Duodenal mucosa (tissue), 2 donors: ENCODE results near the gene GRID2.

Experiments used
- H3K27ac ChIP-seq: one replicate; pipeline ENCODE4 v1.7.0; 2013; ENCODE audit warnings: low read depth, low read length
- H3K27me3 ChIP-seq, 2 donors: one replicate each; pipeline ENCODE4 v1.7.0; 2013; ENCODE audit warnings: low read length in 2 of 2, control low read depth in 1 of 2; ENCODE audit not compliant: insufficient read depth in 2 of 2, control insufficient read depth in 1 of 2
- H3K36me3 ChIP-seq, 2 donors: one replicate each; pipeline ENCODE4 v1.7.0; 2013; ENCODE audit warnings: low read length in 2 of 2, control low read depth in 1 of 2; ENCODE audit not compliant: insufficient read depth in 2 of 2, control insufficient read depth in 1 of 2
- H3K4me1 ChIP-seq, 2 donors: one replicate each; pipeline ENCODE4 v1.7.0; 2013; ENCODE audit warnings: low read length in 2 of 2, control low read depth in 1 of 2; ENCODE audit not compliant: insufficient read depth in 2 of 2, control insufficient read depth in 1 of 2
- H3K4me3 ChIP-seq, 2 donors: one replicate each; pipeline ENCODE4 v1.7.0; 2013; ENCODE audit warnings: low read length in 2 of 2, low read depth in 1 of 2
- H3K9ac ChIP-seq, 2 donors: one replicate each; pipeline ENCODE4 v1.7.0; 2013; ENCODE audit warnings: low read length in 2 of 2, low read depth in 1 of 2
- H3K9me3 ChIP-seq, 2 donors: one replicate each; pipeline ENCODE4 v1.7.0; 2013; ENCODE audit warnings: low read length in 2 of 2, control low read depth in 1 of 2; ENCODE audit not compliant: control insufficient read depth in 1 of 2

Gene GRID2

DNA sequence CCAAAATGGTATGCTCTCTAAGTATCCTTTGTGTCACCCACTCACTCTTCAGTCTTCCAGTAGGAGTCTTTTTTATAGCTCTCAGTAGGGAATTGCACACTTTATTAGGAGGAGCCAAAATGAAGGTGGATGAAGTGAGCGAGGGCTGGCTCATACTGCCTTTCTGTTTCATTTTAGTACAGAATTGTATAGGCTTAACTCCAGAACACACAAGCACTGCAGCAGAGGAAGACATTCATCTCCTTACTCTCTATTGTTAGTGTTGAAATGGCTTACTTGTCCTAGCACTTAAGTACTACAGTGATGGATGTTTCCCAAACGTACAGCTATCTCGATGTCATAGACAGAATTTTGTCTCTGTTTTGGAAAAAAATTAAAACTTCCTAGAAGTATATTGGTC is 1197.5 kb downstream of the GRID2 start:
- Histone ChIP-seq H3K9ac (no peak overlapping the region), H3K27me3 (no peaks in the 10 kb centered on the region), H3K4me3 (no peak overlapping the region), H3K27ac (no peak overlapping the region), H3K9me3 (no peaks in the 10 kb centered on the region), H3K36me3 (no peaks in the 10 kb centered on the region), H3K4me1 (no peaks in the 10 kb centered on the region)

- H3K9ac ChIP-seq = no peak overlapping the region
These were observed 1198.2 kb downstream of the GRID2 start for GRCh38 chr4:93501946-93502345.

GRCh38 chr4:93502991-93503390 is 1199.2 kb downstream of the GRID2 start:
- Histone ChIP-seq H3K9ac (no peak overlapping the region), H3K36me3 (no peaks in the 10 kb centered on the region), H3K4me1 (no peaks in the 10 kb centered on the region), H3K27ac (no peak overlapping the region), H3K4me3 (no peak overlapping the region), H3K27me3 (no peaks in the 10 kb centered on the region), H3K9me3 (no peaks in the 10 kb centered on the region)

More at GRCh38 chr4:93501946-93502345, 1198.2 kb downstream of the GRID2 start:
- no peaks in the 10 kb centered on the region for H3K9me3 ChIP-seq
- H3K36me3 ChIP-seq = no peaks in the 10 kb centered on the region
- no peak overlapping the region for H3K4me3 ChIP-seq
- H3K27ac ChIP-seq = no peak overlapping the region
- H3K27me3 ChIP-seq = no peaks in the 10 kb centered on the region
- H3K4me1 ChIP-seq = no peaks in the 10 kb centered on the region

DNA sequence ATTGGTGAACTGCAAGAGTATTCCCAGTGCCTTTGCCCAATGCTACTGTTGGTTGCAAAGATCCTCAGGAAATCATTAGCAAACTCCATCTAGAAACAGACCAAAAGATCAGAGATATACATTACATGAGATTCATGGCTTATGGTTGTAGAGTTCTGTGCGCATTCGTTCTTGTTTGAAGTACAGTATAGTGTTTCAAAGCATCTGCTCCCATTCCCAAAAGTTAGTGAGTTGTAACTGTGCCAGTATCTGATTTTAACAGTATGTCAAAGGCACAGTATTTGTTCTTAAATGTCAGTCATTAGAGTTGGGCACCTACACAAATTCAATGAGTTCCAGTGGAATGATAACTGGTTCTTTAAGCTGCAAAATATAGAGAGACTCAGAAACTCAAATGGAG is 1210.1 kb downstream of the GRID2 start:
- no peaks in the 10 kb centered on the region for H3K9me3 ChIP-seq
- H3K4me3 ChIP-seq = no peak overlapping the region

GRCh38 chr4:93515208-93515607 is 1211.4 kb downstream of the GRID2 start:
- H3K27ac ChIP-seq = no peak overlapping the region
- H3K36me3 ChIP-seq = no peaks in the 10 kb centered on the region
- no peak overlapping the region for H3K9ac ChIP-seq
- H3K4me3 ChIP-seq = no peak overlapping the region
- H3K4me1 ChIP-seq = no peaks in the 10 kb centered on the region
- H3K9me3 ChIP-seq = no peaks in the 10 kb centered on the region
- no peaks in the 10 kb centered on the region for H3K27me3 ChIP-seq

More for the DNA sequence above, 1210.1 kb downstream of the GRID2 start:
- no peak overlapping the region for H3K27ac ChIP-seq
- no peaks in the 10 kb centered on the region for H3K36me3 ChIP-seq
- H3K4me1 ChIP-seq = no peaks in the 10 kb centered on the region
- no peaks in the 10 kb centered on the region for H3K27me3 ChIP-seq
- no peak overlapping the region for H3K9ac ChIP-seq

- H3K27me3 ChIP-seq = no peaks in the 10 kb centered on the region
- H3K36me3 ChIP-seq = no peaks in the 10 kb centered on the region
- no peak overlapping the region for H3K4me3 ChIP-seq
- H3K9ac ChIP-seq = no peak overlapping the region
- no peaks in the 10 kb centered on the region for H3K9me3 ChIP-seq
- H3K27ac ChIP-seq = no peak overlapping the region
- no peaks in the 10 kb centered on the region for H3K4me1 ChIP-seq
These were observed 1226.1 kb downstream of the GRID2 start for GRCh38 chr4:93529692-93530372.

- H3K36me3 ChIP-seq = no peaks in the 10 kb centered on the region
- no peak overlapping the region for H3K27ac ChIP-seq
- H3K9me3 ChIP-seq = no peaks in the 10 kb centered on the region
- no peak overlapping the region for H3K9ac ChIP-seq
- H3K27me3 ChIP-seq = no peaks in the 10 kb centered on the region
- H3K4me1 ChIP-seq = no peaks in the 10 kb centered on the region
- no peak overlapping the region for H3K4me3 ChIP-seq
These were observed 1228.5 kb downstream of the GRID2 start for GRCh38 chr4:93532234-93532633.

DNA sequence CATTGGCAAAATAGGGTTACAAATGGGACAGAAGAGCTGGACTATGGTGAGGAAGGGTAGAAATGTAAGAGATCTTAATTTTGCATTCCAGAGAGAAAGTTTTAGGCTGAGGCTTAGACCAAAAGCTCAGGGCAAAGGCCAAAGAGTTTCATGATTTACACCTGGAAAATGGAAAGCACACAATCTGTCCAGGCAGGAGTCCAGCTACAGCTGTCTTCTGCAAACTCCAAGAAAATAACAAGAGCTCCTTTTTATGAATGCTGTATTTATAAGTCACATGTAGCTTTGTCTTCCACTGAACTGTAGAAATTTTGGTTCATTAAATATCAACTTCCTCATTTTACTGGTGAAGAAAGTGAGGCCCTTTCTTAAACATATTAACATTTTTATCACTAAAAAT is 1236.8 kb downstream of the GRID2 start:
- Histone ChIP-seq H3K9ac (no peak overlapping the region), H3K4me3 (no peak overlapping the region), H3K27me3 (no peaks in the 10 kb centered on the region), H3K27ac (no peak overlapping the region), H3K9me3 (no peaks in the 10 kb centered on the region), H3K36me3 (no peaks in the 10 kb centered on the region), H3K4me1 (no peaks in the 10 kb centered on the region)

DNA sequence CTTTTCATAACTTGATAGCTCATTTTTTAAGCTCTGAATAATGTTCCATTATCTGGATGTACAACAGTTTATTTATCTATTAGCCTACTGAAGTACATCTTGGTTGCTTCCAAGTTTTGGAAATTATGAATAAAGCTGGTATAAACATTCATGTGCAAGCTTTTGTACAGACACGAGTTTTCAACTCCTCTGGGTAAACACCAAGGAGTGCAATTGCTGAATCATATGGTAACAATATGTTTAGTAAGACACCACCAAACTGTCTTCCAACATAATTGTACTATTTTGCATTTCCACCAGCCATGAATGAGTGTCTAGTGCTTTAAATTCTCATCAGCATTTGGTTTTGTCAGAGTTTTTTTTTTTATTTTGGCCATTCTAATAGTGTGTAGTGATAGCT is 1258.1 kb downstream of the GRID2 start:
- H3K9me3 ChIP-seq = no peaks in the 10 kb centered on the region
- no peak overlapping the region for H3K27ac ChIP-seq
- H3K4me3 ChIP-seq = no peak overlapping the region
- no peak overlapping the region for H3K9ac ChIP-seq
- no peaks in the 10 kb centered on the region for H3K27me3 ChIP-seq
- no peaks in the 10 kb centered on the region for H3K36me3 ChIP-seq
- H3K4me1 ChIP-seq = no peaks in the 10 kb centered on the region

DNA sequence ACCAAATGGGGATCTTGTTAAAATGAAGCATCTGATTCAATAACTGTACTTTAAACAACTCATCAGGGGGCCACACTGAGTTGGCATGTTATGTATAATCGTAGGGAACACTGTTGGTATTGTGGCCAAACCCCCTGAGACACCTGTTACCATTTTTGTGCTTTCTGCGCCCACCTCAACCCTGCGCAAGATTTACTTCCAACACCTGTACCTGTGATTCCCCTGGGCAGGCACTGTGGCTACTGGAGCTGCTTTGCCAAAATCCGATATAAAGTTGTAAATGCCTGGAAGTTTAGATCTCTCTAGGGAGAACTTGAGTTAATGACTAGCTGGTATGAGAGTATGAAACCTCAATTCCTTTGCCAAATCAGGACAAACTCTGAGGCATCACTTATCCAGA is 1265.0 kb downstream of the GRID2 start:
- no peaks in the 10 kb centered on the region for H3K27me3 ChIP-seq
- H3K36me3 ChIP-seq = no peaks in the 10 kb centered on the region
- no peaks in the 10 kb centered on the region for H3K4me1 ChIP-seq

DNA sequence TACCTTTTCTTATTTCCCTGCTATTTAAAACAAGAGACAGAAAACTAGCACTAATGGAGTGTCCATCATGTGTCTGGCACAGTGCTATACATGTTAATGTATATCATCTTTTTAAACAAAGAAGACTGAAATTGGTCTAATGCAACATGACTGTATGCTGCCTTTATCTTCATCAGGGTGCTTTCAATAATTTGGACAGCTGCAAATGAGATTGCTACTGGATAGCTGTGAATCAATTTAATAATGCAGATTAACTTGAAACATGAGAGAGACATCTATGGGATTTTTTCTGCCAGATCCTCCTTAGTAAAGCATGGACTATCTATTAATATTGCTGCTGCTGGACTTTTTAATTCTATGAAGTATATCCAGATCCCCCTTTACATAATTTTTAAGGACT is 1269.5 kb downstream of the GRID2 start:
- no peak overlapping the region for H3K27ac ChIP-seq
- H3K9me3 ChIP-seq = no peaks in the 10 kb centered on the region
- H3K36me3 ChIP-seq = no peaks in the 10 kb centered on the region

More for the DNA sequence above, 1265.0 kb downstream of the GRID2 start:
- H3K9ac ChIP-seq = no peak overlapping the region
- no peak overlapping the region for H3K27ac ChIP-seq
- no peaks in the 10 kb centered on the region for H3K9me3 ChIP-seq
- H3K4me3 ChIP-seq = no peak overlapping the region

More for the DNA sequence above, 1269.5 kb downstream of the GRID2 start:
- H3K9ac ChIP-seq = no peak overlapping the region
- no peaks in the 10 kb centered on the region for H3K4me1 ChIP-seq
- H3K4me3 ChIP-seq = no peak overlapping the region
- H3K27me3 ChIP-seq = no peaks in the 10 kb centered on the region
